Adrenal gland (tissue), 12 donors: Measurements from ENCODE around the gene LMF1. TPM values are rescaled to one million over a fixed set of nuclear protein-coding genes. Genes with fewer than 3 reads are reported as not detected.

Experiments used
- DNase-seq, 7 donors: peaks; one replicate each; pipeline ENCODE4 v3.0.0-alpha.2; 2019 to 2020
- H3K27ac ChIP-seq, 5 donors: fragments of 200-600 bp; sonication (generic) in 4 of 5; 1 replicate in 3 of 5; 2 replicates in 2 of 5; pipeline versions ENCODE4 v1.5.1 to v1.8.0; 2016 to 2020; ENCODE audit warnings: mild to moderate bottlenecking in 1 of 5
- H3K27me3 ChIP-seq: fragments of 200-600 bp; 2 replicates; pipeline ENCODE4 v1.8.0; 2021
- H3K36me3 ChIP-seq, 2 donors: fragments of 200-600 bp; replicated peaks in 1 of 2; 1 replicate in 1 of 2; 2 replicates in 1 of 2; pipeline versions ENCODE4 v1.5.1 to v1.8.0; 2018 to 2022
- H3K4me1 ChIP-seq, 2 donors: fragments of 200-600 bp; replicated peaks in 1 of 2; 1 replicate in 1 of 2; 2 replicates in 1 of 2; pipeline versions ENCODE4 v1.5.1 to v1.8.0; 2018 to 2021
- H3K4me3 ChIP-seq, 4 donors: fragments of 200-600 bp; sonication (generic) in 3 of 4; one replicate each; pipeline ENCODE4 v1.5.1; 2016 to 2018
- H3K9me3 ChIP-seq, 3 donors: fragments of 200-600 bp; sonication (generic) in 1 of 3; replicated peaks in 1 of 3; 1 replicate in 2 of 3; 2 replicates in 1 of 3; pipeline versions ENCODE4 v1.5.1 to v1.8.0; 2016 to 2021
- CTCF ChIP-seq, 6 experiments: fragments of 450-650 bp in 4 of 6; fragments of 200-600 bp in 2 of 6; sonication (generic) in 1 of 6; IDR thresholded peaks; 1 replicate in 5 of 6; 2 replicates in 1 of 6; pipeline versions ENCODE4 v1.5.1 to v1.8.0; 2016 to 2021; ENCODE audit warnings: antibody characterized with exemption in 6 of 6, mild to moderate bottlenecking in 2 of 6, moderate library complexity in 1 of 6
- POLR2A ChIP-seq, 2 donors: fragments of 450-650 bp; IDR thresholded peaks; one replicate each; pipeline ENCODE4 v1.6.1; 2017; ENCODE audit warnings: antibody characterized with exemption in 2 of 2, mild to moderate bottlenecking in 2 of 2, moderate library complexity in 1 of 2
- WGBS, 4 donors: extraction: QIAGEN DNeasy Blood & Tissue Kit in 2 of 4; methylation state at CpG; one replicate each; pipeline versions ENCODE4 v1.1.5 to v1.1.7; 2013 to 2017; 5-methylcytosine and 5-hydroxymethylcytosine counted together
- intact Hi-C, 2 donors: fragments of 100-400 bp; cut with DNase I; formaldehyde crosslinking; loops; one replicate each; pipeline versions ENCODE4 v1.14.1 to v1.15.0; 2022 to 2023
- polyA plus RNA-seq, 3 donors: library from polyadenylated mRNA; stranded (reverse); fragments of 200-250 nt in 2 of 3; fragments of 350-450 nt in 1 of 3; fragmentation: Illumina TruSeq in 1 of 3; extraction: RNeasy Lipid Tissue Mini Kit (QIAGEN cat#74804) in 1 of 3; gene quantifications; one replicate each; pipeline ENCODE4 v1.2.3, GENCODE V29; 2013 to 2014
- total RNA-seq, 9 donors: library from RNA; depleted of rRNA in 4 of 9; stranded (reverse); fragments of >200 nt in 4 of 9; fragments of 120-200 nt in 1 of 9; fragmentation: NEBNext Ultra II Directional in 1 of 9; extraction: Animal tissue kit (Norgen Biotek cat#: 25700) in 1 of 9; gene quantifications; one replicate each; pipeline versions ENCODE4 v1.1.0 to v1.2.4, GENCODE V29; 2013 to 2023
- donor health status: healthy with polysubstance abuse.
- donor health status: Bipolar disorder and iron deficiency.
- donor health status: DM: yes; HTN: yes; CAD: no.
- donor health status: DM: no; HTN: no; CAD: no.
- donor health status: DM: no; HTN: no; CAD: no.
- donor health status: DM: yes; HTN: yes; CAD: no.

Gene LMF1
- total and polyA plus RNA-seq, 12 donors: 10.5 to 101 (median 36.3) TPM

GRCh38 chr16:943971-944370 lies 26.8 kb downstream of the LMF1 start:
- Histone ChIP-seq H3K4me1 (no peaks in the 10 kb centered on the region), H3K4me3 (no peak overlapping the region), H3K27me3 (no peaks in the 10 kb centered on the region), H3K9me3 (peaks cover 0 to 8% (median 0%) of the 10 kb centered on the region in 3 donors), H3K27ac (no peak overlapping the region), H3K36me3 (peaks cover 0 to 9% of the 10 kb centered on the region in 2 donors)
- DNase-seq: no peak
- TF ChIP-seq POLR2A (IDR thresholded peaks at IDR 0.05) (no peak), CTCF (IDR thresholded peaks at IDR 0.05) (no peak)
- 96 to 100% (median 98%) methylated on average over 4 to 5 of the region's 5 CpGs for WGBS, 4 donors
- intact Hi-C loops: no loop called here

- WGBS, 4 donors: 90 to 96% (median 94%) methylated on average over 4 of the region's 4 CpGs
- intact Hi-C loops: no loop called here
- DNase-seq: no peak
- Histone ChIP-seq H3K36me3 (peaks cover 0 to 9% of the 10 kb centered on the region in 2 donors), H3K9me3 (peaks cover 0 to 8% (median 0%) of the 10 kb centered on the region in 3 donors), H3K27ac (no peak overlapping the region), H3K4me3 (no peak overlapping the region), H3K27me3 (no peaks in the 10 kb centered on the region), H3K4me1 (no peaks in the 10 kb centered on the region)
- no peak for TF ChIP-seq CTCF (IDR thresholded peaks at IDR 0.05)
- no peak for TF ChIP-seq POLR2A (IDR thresholded peaks at IDR 0.05)
Observed at GRCh38 chr16:942436-943060, 28.2 kb downstream of the LMF1 start.

- H3K36me3 ChIP-seq: no peaks in the 10 kb centered on the region
- TF ChIP-seq CTCF (IDR thresholded peaks at IDR 0.05) (no peak), POLR2A (IDR thresholded peaks at IDR 0.05) (no peak)
- WGBS, 4 donors: 89 to 97% (median 96%) methylated on average over 17 of the region's 17 CpGs
- H3K4me1 ChIP-seq: no peaks in the 10 kb centered on the region
- intact Hi-C loops: no loop called here
- no peak overlapping the region for H3K4me3 ChIP-seq
- H3K27me3 ChIP-seq: no peaks in the 10 kb centered on the region
- no peak overlapping the region for H3K27ac ChIP-seq
- no peak for DNase-seq
- H3K9me3 ChIP-seq: peaks cover 0 to 8% (median 0%) of the 10 kb centered on the region in 3 donors
Observed at GRCh38 chr16:939941-940340, 30.8 kb downstream of the LMF1 start.

- no peak overlapping the region for H3K4me3 ChIP-seq
- intact Hi-C loops: no loop called here
- TF ChIP-seq CTCF (IDR thresholded peaks at IDR 0.05) (no peak), POLR2A (IDR thresholded peaks at IDR 0.05) (no peak)
- no peak for DNase-seq
- H3K9me3 ChIP-seq: peaks cover 0 to 8% (median 0%) of the 10 kb centered on the region in 3 donors
- H3K36me3 ChIP-seq: no peaks in the 10 kb centered on the region
- no peaks in the 10 kb centered on the region for H3K27me3 ChIP-seq
- H3K4me1 ChIP-seq: no peaks in the 10 kb centered on the region
- 96 to 97% (median 97%) methylated on average over 24 to 27 of the region's 27 CpGs for WGBS, 4 donors
- H3K27ac ChIP-seq: no peak overlapping the region
Observed at GRCh38 chr16:939311-939710, 31.5 kb downstream of the LMF1 start.
